ENCODE data around the gene HDLBP. TPM values are rescaled to one million over a fixed set of nuclear protein-coding genes. Genes with fewer than 3 reads are reported as not detected.
A peak's percentile ranks its signal among the peaks of the same experiment; 100 is the strongest.
"Not testable (repeated sequence)": the region's sequence is repeated elsewhere in the genome, so short reads cannot be mapped to it uniquely, and the experiment has no call there.

The HDLBP gene
- total RNA-seq, 2 experiments from 2014 or later = 259 to 348 TPM

DNA sequence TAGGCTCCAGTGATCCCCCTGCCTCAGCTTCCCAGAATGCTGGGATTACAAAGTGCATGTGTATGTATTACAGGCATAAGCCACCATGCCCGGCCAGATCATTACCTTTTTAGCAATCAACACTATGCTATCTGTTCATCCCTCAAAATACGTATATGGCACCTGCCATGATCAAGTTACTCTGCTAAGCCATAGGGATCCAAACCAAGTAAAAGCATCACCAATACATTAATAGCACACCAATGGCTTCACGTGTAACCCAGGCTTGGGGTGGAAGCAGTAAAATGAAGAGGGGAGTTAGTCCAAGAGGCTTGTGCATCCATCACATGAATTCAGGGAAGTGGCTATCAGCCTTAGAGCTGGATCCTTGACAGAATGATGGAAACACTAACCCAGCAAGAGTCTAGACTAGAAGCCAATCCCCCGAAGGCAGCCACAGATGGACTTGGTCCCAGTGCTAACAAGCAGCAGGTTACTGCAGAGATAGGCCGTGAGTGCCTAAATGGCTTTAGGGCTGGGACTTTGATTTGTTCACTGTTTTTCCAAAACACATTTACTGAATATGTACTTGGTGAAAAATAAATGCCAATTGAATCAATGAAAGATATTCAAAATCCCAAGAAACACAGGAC lies 11.3 kb downstream of the HDLBP start:
- no peak overlapping the region for H3K4me3 Mint-ChIP-seq
- ChIA-PET POLR2A (no interaction called here), CTCF (interaction anchor here (0.6 kb wide), 1 partner anchor 14 kb away, joined by 3 read pairs; no protein-coding TSS in a partner anchor)
- DNase-seq (no peak), ATAC-seq (no peak)
- H3K27me3 Mint-ChIP-seq = no peaks in the 10 kb centered on the region
- no peaks in the 10 kb centered on the region for H3K9me3 Mint-ChIP-seq (ENCODE audit: low read depth)
- no peak overlapping the region for H3K27ac Mint-ChIP-seq
- H3K4me1 Mint-ChIP-seq = peaks cover 48% of the 10 kb centered on the region
- intact Hi-C loops (cut with DNase I, micrococcal nuclease) = no loop called here
- H3K36me3 Mint-ChIP-seq (ENCODE audit: low read depth) = peaks cover 12% of the 10 kb centered on the region

DNA sequence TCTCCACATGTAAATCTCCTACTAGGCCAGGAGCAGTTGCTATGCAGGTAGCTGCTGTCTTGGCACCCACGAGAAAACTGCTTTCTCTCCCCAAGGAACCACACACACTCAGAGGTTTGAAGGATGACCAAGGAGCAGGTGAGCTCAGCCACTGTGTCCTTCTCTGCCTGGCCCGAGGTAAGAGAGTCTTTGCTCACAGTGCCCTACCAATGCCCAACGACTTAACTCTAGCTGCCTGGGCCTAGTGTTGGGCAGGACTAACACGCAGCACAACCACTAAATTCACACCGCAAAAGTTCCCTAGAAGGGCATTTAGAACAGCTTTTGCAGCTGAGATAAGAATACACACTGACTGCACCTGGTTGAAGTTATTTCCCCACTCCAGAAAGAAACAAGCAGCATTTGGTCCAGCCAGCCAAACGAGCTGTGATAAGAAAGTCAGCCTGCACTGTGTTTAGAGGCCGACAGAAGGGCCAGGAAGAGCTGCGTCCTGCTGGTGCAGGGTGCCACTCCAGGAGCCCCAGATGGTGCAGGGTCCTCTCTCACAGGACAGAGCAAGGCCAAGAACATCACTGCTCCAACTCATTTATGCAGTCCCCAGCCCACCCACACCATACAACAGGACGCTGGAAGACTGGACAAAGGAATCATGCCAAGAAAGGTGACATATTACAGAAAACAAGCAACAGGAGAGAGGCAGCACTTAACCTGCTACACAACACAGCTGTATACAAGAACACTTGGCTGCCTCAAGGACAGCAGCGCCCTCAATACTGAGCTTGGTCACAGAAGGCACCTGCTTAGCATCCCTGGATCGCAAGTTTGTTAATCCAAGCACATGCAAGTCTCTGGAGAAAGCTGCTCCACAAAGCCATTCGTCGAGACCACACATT lies 12.5 kb downstream of the HDLBP start:
- H3K4me1 Mint-ChIP-seq = peaks cover 46% of the 10 kb centered on the region

DNA sequence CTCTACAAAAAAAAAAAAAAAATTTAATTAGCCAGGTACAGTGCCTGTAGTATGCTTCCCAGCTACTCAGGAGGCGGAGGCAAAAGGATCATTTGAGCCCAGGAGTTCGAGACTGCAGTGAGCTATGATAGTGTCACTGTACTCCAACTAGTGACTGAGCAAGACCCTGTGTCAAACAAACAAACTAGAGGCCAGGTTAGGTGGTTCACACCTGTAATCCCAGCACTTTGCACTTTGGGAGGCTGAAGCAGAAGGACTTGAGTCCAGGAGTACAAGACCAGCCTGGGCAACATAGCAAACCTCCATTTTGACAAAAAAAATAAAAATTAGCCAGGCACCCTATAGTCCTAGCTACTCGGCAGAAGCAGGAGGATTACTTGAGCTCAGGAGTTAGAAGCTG lies 13.4 kb downstream of the HDLBP start:
- ChIA-PET CTCF (interaction anchor here (0.8 to 1.6 kb wide), 4 partner anchors 10 to 575 kb away, joined by 3 to 6 read pairs (median 4); no protein-coding TSS in a partner anchor), POLR2A (interaction anchor here (0.6 to 1.0 kb wide), 2 partner anchors 12 to 761 kb away, joined by 4 to 10 read pairs; no protein-coding TSS in a partner anchor)
- Mint-ChIP-seq H3K9me3 (ENCODE audit: low read depth) (no peaks in the 10 kb centered on the region), H3K4me3 (no peak overlapping the region), H3K4me1 (peaks cover 45% of the 10 kb centered on the region), H3K27ac (no peak overlapping the region), H3K36me3 (ENCODE audit: low read depth) (peaks cover 7% of the 10 kb centered on the region), H3K27me3 (no peaks in the 10 kb centered on the region)
- intact Hi-C loops (cut with DNase I, micrococcal nuclease) = no loop called here
- ATAC-seq (no peak), DNase-seq (no peak)

More for the DNA sequence above, 12.5 kb downstream of the HDLBP start:
- DNase-seq = no peak
- H3K4me3 Mint-ChIP-seq = no peak overlapping the region
- no peak overlapping the region for H3K27ac Mint-ChIP-seq
- no peak for ATAC-seq
- no peaks in the 10 kb centered on the region for H3K9me3 Mint-ChIP-seq (ENCODE audit: low read depth)
- CTCF ChIA-PET = interaction anchor here (0.6 to 1.6 kb wide), 4 partner anchors 9 to 157 kb away, joined by 3 to 6 read pairs (median 4); no protein-coding TSS in a partner anchor
- H3K36me3 Mint-ChIP-seq (ENCODE audit: low read depth) = peaks cover 6% of the 10 kb centered on the region
- POLR2A ChIA-PET = no interaction called here
- intact Hi-C loops (cut with DNase I, micrococcal nuclease) = no loop called here
- H3K27me3 Mint-ChIP-seq = no peaks in the 10 kb centered on the region

DNA sequence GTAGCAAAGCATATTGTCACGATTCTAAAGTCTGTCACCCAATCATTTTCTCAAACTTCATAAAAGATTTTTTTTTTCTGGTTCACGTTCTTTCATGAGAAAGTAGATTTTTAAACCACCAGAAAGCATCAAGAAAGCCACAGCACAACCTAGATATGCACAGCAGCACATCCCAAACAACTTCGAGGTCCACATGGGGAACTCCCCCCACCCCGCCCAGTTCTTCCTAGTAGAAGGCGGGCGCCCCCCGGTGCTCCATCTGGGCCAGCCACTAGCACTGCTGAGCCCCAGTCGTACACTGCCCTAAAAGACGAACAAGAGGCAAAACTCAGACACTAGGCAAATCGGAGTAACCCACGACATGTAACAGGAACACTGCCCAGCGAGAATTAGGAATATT lies 15.5 kb downstream of the HDLBP start:
- Mint-ChIP-seq H3K36me3 (ENCODE audit: low read depth) (peaks cover 11% of the 10 kb centered on the region), H3K9me3 (ENCODE audit: low read depth) (no peaks in the 10 kb centered on the region), H3K27ac (peak overlapping the region; percentile 14), H3K27me3 (no peaks in the 10 kb centered on the region), H3K4me1 (peaks cover 46% of the 10 kb centered on the region), H3K4me3 (no peak overlapping the region)
- CTCF ChIA-PET = interaction anchor here (1.5 kb wide), 1 partner anchor 15 kb away, joined by 3 read pairs; no protein-coding TSS in a partner anchor
- intact Hi-C loops (cut with DNase I, micrococcal nuclease) = no loop called here
- DNase-seq = peak; percentile 69
- ATAC-seq = peak; percentile 83
- POLR2A ChIA-PET = no interaction called here

GRCh38 chr2:241298673-241299072 lies 16.8 kb downstream of the HDLBP start:
- ATAC-seq = peak; percentile 51
- Mint-ChIP-seq H3K9me3 (ENCODE audit: low read depth) (no peaks in the 10 kb centered on the region), H3K36me3 (ENCODE audit: low read depth) (peaks cover 11% of the 10 kb centered on the region), H3K27me3 (no peaks in the 10 kb centered on the region), H3K4me3 (peak overlapping the region; percentile 1), H3K27ac (peak overlapping the region; percentile 61), H3K4me1 (peaks cover 44% of the 10 kb centered on the region)
- intact Hi-C loops (cut with DNase I, micrococcal nuclease) = no loop called here
- ChIA-PET CTCF (interaction anchor here (1.5 kb wide), 1 partner anchor 16 kb away, joined by 3 read pairs; no protein-coding TSS in a partner anchor), POLR2A (no interaction called here)
- DNase-seq = no peak

- Mint-ChIP-seq H3K36me3 (ENCODE audit: low read depth) (peaks cover 11% of the 10 kb centered on the region), H3K27me3 (no peaks in the 10 kb centered on the region), H3K4me1 (peaks cover 48% of the 10 kb centered on the region), H3K27ac (no peak overlapping the region), H3K4me3 (no peak overlapping the region), H3K9me3 (ENCODE audit: low read depth) (no peaks in the 10 kb centered on the region)
- ATAC-seq (no peak), DNase-seq (no peak)
- ChIA-PET CTCF (interaction anchor here (0.8 to 1.0 kb wide), 2 partner anchors 9 to 11 kb away, joined by 3 read pairs; no protein-coding TSS in a partner anchor), POLR2A (no interaction called here)
- intact Hi-C loops (cut with DNase I, micrococcal nuclease) = no loop called here
Observed at GRCh38 chr2:241296767-241297166, 18.7 kb downstream of the HDLBP start.

- Mint-ChIP-seq H3K27me3 (no peaks in the 10 kb centered on the region), H3K36me3 (ENCODE audit: low read depth) (peaks cover 11% of the 10 kb centered on the region), H3K9me3 (ENCODE audit: low read depth) (no peaks in the 10 kb centered on the region), H3K4me3 (no peak overlapping the region), H3K4me1 (peaks cover 55% of the 10 kb centered on the region), H3K27ac (no peak overlapping the region)
- intact Hi-C loops (cut with DNase I, micrococcal nuclease) = no loop called here
- ChIA-PET POLR2A (no interaction called here), CTCF (interaction anchor here (1.0 kb wide), 1 partner anchor 10 kb away, joined by 3 read pairs; no protein-coding TSS in a partner anchor)
- DNase-seq (no peak), ATAC-seq (no peak)
Observed at GRCh38 chr2:241295326-241296095, 20.0 kb downstream of the HDLBP start.

DNA sequence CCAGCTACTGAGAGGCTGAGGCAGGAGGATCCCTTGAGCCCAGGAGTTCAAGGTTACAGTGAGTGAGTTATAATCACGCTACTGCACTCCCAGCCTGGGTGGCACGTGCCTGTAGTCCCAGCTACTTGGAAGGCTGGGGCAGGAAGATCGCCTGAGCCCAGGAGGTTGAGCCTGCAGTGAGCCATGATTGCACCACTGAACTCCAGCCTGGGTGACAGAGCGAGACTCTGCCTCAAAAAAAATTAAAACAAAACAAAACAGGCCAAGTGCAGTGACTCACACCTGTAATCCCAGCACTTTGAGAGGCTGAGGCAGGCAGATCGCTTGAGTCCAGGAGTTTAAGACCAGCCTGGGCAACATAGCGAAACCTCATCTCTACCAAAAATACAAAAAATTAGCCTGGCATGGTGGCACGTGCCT lies 22.1 kb downstream of the HDLBP start:
- CTCF ChIA-PET = interaction anchor here (0.5 to 0.8 kb wide), 2 partner anchors 13 to 20 kb away, joined by 3 to 4 read pairs; no protein-coding TSS in a partner anchor

GRCh38 chr2:241291977-241292376 lies 23.5 kb downstream of the HDLBP start:
- no peaks in the 10 kb centered on the region for H3K27me3 Mint-ChIP-seq
- H3K36me3 Mint-ChIP-seq (ENCODE audit: low read depth) = peaks cover 8% of the 10 kb centered on the region
- peaks cover 48% of the 10 kb centered on the region for H3K4me1 Mint-ChIP-seq
- H3K27ac Mint-ChIP-seq = no peak overlapping the region
- CTCF ChIA-PET = no interaction called here
- no peaks in the 10 kb centered on the region for H3K9me3 Mint-ChIP-seq (ENCODE audit: low read depth)
- POLR2A ChIA-PET = no interaction called here
- no peak for ATAC-seq
- no peak overlapping the region for H3K4me3 Mint-ChIP-seq
- intact Hi-C loops (cut with DNase I, micrococcal nuclease) = no loop called here
- DNase-seq = no peak

More for the DNA sequence above, 22.1 kb downstream of the HDLBP start:
- peaks cover 51% of the 10 kb centered on the region for H3K4me1 Mint-ChIP-seq
- intact Hi-C loops (cut with DNase I, micrococcal nuclease); H3K4me3 Mint-ChIP-seq; H3K27me3 Mint-ChIP-seq; H3K9me3 Mint-ChIP-seq (ENCODE audit: low read depth); POLR2A ChIA-PET; DNase-seq; ATAC-seq; H3K36me3 Mint-ChIP-seq (ENCODE audit: low read depth); H3K27ac Mint-ChIP-seq: not testable (repeated sequence)

DNA sequence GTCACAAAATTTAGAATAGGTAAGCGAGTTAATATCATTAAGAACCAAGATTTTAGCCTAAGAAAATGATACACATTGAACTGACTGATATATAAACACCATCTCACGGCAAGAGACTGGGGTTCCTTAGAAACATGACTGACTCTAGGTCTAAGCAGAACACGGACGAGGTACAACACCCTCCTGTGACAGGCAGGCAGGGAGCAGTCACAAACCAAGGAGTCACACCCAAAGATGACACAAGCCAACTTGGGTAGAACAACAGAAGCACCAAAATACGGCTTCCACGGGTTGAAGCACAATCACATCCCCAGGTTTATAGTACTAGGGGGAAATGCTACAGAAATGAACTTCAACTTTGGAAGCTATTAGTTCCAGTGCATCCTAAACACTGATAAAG lies 24.3 kb downstream of the HDLBP start:
- no peak overlapping the region for H3K27ac Mint-ChIP-seq
- ATAC-seq = no peak
- H3K27me3 Mint-ChIP-seq = no peaks in the 10 kb centered on the region
- H3K36me3 Mint-ChIP-seq (ENCODE audit: low read depth) = peaks cover 8% of the 10 kb centered on the region
- POLR2A ChIA-PET = interaction anchor here (0.7 kb wide), 1 partner anchor 1011 kb away, joined by 3 read pairs; no protein-coding TSS in a partner anchor
- H3K4me1 Mint-ChIP-seq = peaks cover 43% of the 10 kb centered on the region
- no peaks in the 10 kb centered on the region for H3K9me3 Mint-ChIP-seq (ENCODE audit: low read depth)
- DNase-seq = no peak
- intact Hi-C loops (cut with DNase I, micrococcal nuclease) = no loop called here
- no peak overlapping the region for H3K4me3 Mint-ChIP-seq
- CTCF ChIA-PET = interaction anchor here (0.6 to 1.3 kb wide), 3 partner anchors 14 to 58 kb away, joined by 3 read pairs; no protein-coding TSS in a partner anchor

GRCh38 chr2:241289597-241289996 lies 25.9 kb downstream of the HDLBP start:
- DNase-seq (no peak), ATAC-seq (no peak)
- POLR2A ChIA-PET = no interaction called here
- Mint-ChIP-seq H3K4me3 (no peak overlapping the region), H3K27me3 (no peaks in the 10 kb centered on the region), H3K27ac (no peak overlapping the region), H3K9me3 (ENCODE audit: low read depth) (no peaks in the 10 kb centered on the region), H3K36me3 (ENCODE audit: low read depth) (peaks cover 8% of the 10 kb centered on the region), H3K4me1 (peaks cover 45% of the 10 kb centered on the region)
- CTCF ChIA-PET = interaction anchor here (0.6 to 1.4 kb wide), 3 partner anchors 15 to 404 kb away, joined by 3 read pairs; no protein-coding TSS in a partner anchor
- intact Hi-C loops (cut with DNase I, micrococcal nuclease) = no loop called here
